Stomach (tissue), 9 donors: ENCODE measurements around the gene DNMT3B. TPM values are rescaled to one million over a fixed set of nuclear protein-coding genes. Genes with fewer than 3 reads are reported as not detected.

Source experiments
- DNase-seq, 2 donors: peaks; one replicate each; pipeline versions ENCODE4 v3.0.0 to v3.0.0-alpha.2; 2013 to 2019
- H3K27ac ChIP-seq, 5 donors: fragments of 200-600 bp in 4 of 5; sonication (generic) in 4 of 5; one replicate each; pipeline ENCODE4 v1.5.1; 2013 to 2019; ENCODE audit warnings: mild to moderate bottlenecking in 1 of 5, moderate library complexity in 1 of 5
- H3K27me3 ChIP-seq, 3 donors: fragments of 200-600 bp; sonication (generic); one replicate each; pipeline ENCODE4 v1.5.1; 2017 to 2019; ENCODE audit warnings: mixed run types in 1 of 3
- H3K36me3 ChIP-seq, 4 donors: fragments of 200-600 bp; sonication (generic); 1 replicate in 3 of 4; 2 replicates in 1 of 4; pipeline ENCODE4 v1.5.1; 2016 to 2019
- H3K4me1 ChIP-seq, 4 donors: fragments of 200-600 bp; sonication (generic); one replicate each; pipeline ENCODE4 v1.5.1; 2016 to 2019
- H3K4me3 ChIP-seq, 4 donors: fragments of 200-600 bp; sonication (generic) in 3 of 4; one replicate each; pipeline ENCODE4 v1.5.1; 2016 to 2019; ENCODE audit warnings: mild to moderate bottlenecking in 1 of 4
- H3K9me3 ChIP-seq, 4 donors: fragments of 200-600 bp; sonication (generic); one replicate each; pipeline ENCODE4 v1.5.1; 2016 to 2019
- CTCF ChIP-seq, 7 experiments: fragments of 450-650 bp in 4 of 7; fragments of 200-600 bp in 3 of 7; sonication (generic) in 3 of 7; IDR thresholded peaks; one replicate each; pipeline ENCODE4 v1.5.1; 2016 to 2019; ENCODE audit warnings: antibody characterized with exemption in 7 of 7, control low read depth in 2 of 7, mild to moderate bottlenecking in 1 of 7
- EP300 ChIP-seq: sonication (generic); formaldehyde crosslinking; IDR thresholded peaks from one replicate; pipeline ENCODE4 v1.6.1; 2017; ENCODE audit warnings: antibody characterized with exemption
- POLR2A ChIP-seq, 4 donors: fragments of 450-650 bp; IDR thresholded peaks; one replicate each; pipeline ENCODE4 v1.6.1; 2016; ENCODE audit warnings: antibody characterized with exemption in 4 of 4, control low read depth in 2 of 4, mild to moderate bottlenecking in 1 of 4, moderate library complexity in 1 of 4
- POLR2AphosphoS5 ChIP-seq, 3 donors: sonication (generic); formaldehyde crosslinking; IDR thresholded peaks; one replicate each; pipeline ENCODE4 v1.6.1; 2016; ENCODE audit warnings: antibody characterized with exemption in 3 of 3
- WGBS, 5 donors: extraction: QIAGEN DNeasy Blood & Tissue Kit in 3 of 5; methylation state at CpG; one replicate each; pipeline versions ENCODE4 v1.1.5 to v1.1.7; 2013 to 2018; 5-methylcytosine and 5-hydroxymethylcytosine counted together
- intact Hi-C: fragments of 100-400 bp; cut with DNase I; formaldehyde crosslinking; loops from one replicate; pipeline ENCODE4 v1.15.1; 2023; ENCODE audit warnings: low total_unique reads
- polyA plus RNA-seq, 3 donors: library from polyadenylated mRNA; stranded (reverse); fragments of 200-250 nt; gene quantifications; one replicate each; pipeline ENCODE4 v1.2.3, GENCODE V29; 2013
- total RNA-seq, 5 donors: library from RNA; depleted of rRNA; stranded (reverse); fragments of >200 nt; gene quantifications; one replicate each; pipeline versions ENCODE4 v1.1.0 to v1.2.3, GENCODE V29; 2014 to 2016
- donor health status: healthy with polysubstance abuse.
- donor health status: Bipolar disorder and iron deficiency.
- donor health status: healthy.

The DNMT3B gene
- total and polyA plus RNA-seq, 8 donors = 0.31 to 17.0 (median 0.87) TPM; not detected in 2

GRCh38 chr20:32731882-32732266, 30.3 kb upstream of the DNMT3B start:
- no peak for TF ChIP-seq EP300
- no peak for TF ChIP-seq POLR2AphosphoS5 (IDR thresholded peaks at IDR 0.05)
- no peak for TF ChIP-seq POLR2A (IDR thresholded peaks at IDR 0.05)
- TF ChIP-seq CTCF (IDR thresholded peaks at IDR 0.05) = no peak
- Histone ChIP-seq H3K27ac (no peak overlapping the region), H3K27me3 (no peaks in the 10 kb centered on the region), H3K4me3 (no peak overlapping the region), H3K9me3 (no peaks in the 10 kb centered on the region), H3K36me3 (peaks cover 4 to 54% (median 37%) of the 10 kb centered on the region in 4 donors), H3K4me1 (peaks cover 6 to 31% (median 15%) of the 10 kb centered on the region in 4 donors)
- no peak for DNase-seq
- 74 to 90% (median 79%) methylated on average over 4 of the region's 4 CpGs for WGBS, 5 donors
- intact Hi-C loops = no loop called here

- Histone ChIP-seq H3K36me3 (peaks cover 0 to 26% (median 4%) of the 10 kb centered on the region in 4 donors), H3K27ac (peak overlapping the region in 2 of 5 donors; percentile 46 to 50), H3K4me1 (peaks cover 0 to 38% (median 18%) of the 10 kb centered on the region in 4 donors), H3K4me3 (no peak overlapping the region), H3K9me3 (no peaks in the 10 kb centered on the region), H3K27me3 (no peaks in the 10 kb centered on the region)
- intact Hi-C loops = no loop called here
- TF ChIP-seq EP300 (no peak), POLR2A (IDR thresholded peaks at IDR 0.05) (no peak), POLR2AphosphoS5 (IDR thresholded peaks at IDR 0.05) (no peak)
- no peak for DNase-seq
- 58 to 65% (median 60%) methylated on average over 7 of the region's 7 CpGs for WGBS, 5 donors
Observed at GRCh38 chr20:32737371-32738223, 24.6 kb upstream of the DNMT3B start.

- H3K27ac ChIP-seq = no peak overlapping the region
- no peak for DNase-seq
- WGBS, 5 donors = 90 to 98% (median 93%) methylated on average over 5 of the region's 5 CpGs
- TF ChIP-seq POLR2A (IDR thresholded peaks at IDR 0.05) = no peak
- no peak for TF ChIP-seq POLR2AphosphoS5 (IDR thresholded peaks at IDR 0.05)
- no peak for TF ChIP-seq CTCF (IDR thresholded peaks at IDR 0.05)
- TF ChIP-seq EP300 = no peak
- H3K36me3 ChIP-seq = peaks cover 0 to 14% (median 2%) of the 10 kb centered on the region in 4 donors
- peaks cover 0 to 44% (median 31%) of the 10 kb centered on the region in 4 donors for H3K4me1 ChIP-seq
- H3K27me3 ChIP-seq = no peaks in the 10 kb centered on the region
- intact Hi-C loops = no loop called here
- no peak overlapping the region for H3K4me3 ChIP-seq
- H3K9me3 ChIP-seq = no peaks in the 10 kb centered on the region
Observed at GRCh38 chr20:32741151-32741550, 21.0 kb upstream of the DNMT3B start.

GRCh38 chr20:32742322-32743236, 19.6 kb upstream of the DNMT3B start:
- intact Hi-C loops = no loop called here
- Histone ChIP-seq H3K9me3 (no peaks in the 10 kb centered on the region), H3K4me1 (peaks cover 0 to 42% (median 31%) of the 10 kb centered on the region in 4 donors), H3K36me3 (no peaks in the 10 kb centered on the region), H3K27ac (peak overlapping the region; percentile 75 to 91 (median 88)), H3K27me3 (no peaks in the 10 kb centered on the region), H3K4me3 (peak overlapping the region; percentile 78 to 97 (median 90))
- no peak for TF ChIP-seq POLR2AphosphoS5 (IDR thresholded peaks at IDR 0.05)
- TF ChIP-seq EP300 = no peak
- no peak for TF ChIP-seq CTCF (IDR thresholded peaks at IDR 0.05)
- no peak for TF ChIP-seq POLR2A (IDR thresholded peaks at IDR 0.05)
- 9 to 12% (median 11%) methylated on average over 24 to 25 of the region's 25 CpGs for WGBS, 5 donors
- DNase-seq = no peak
